Neural cell (in vitro differentiated cells): ENCODE measurements around the gene HOXC5. TPM values are rescaled to one million over a fixed set of nuclear protein-coding genes. Genes with fewer than 3 reads are reported as not detected.

Experiments
- H2AFZ ChIP-seq: fragments of 200-600, 300-800 bp; sonication (generic), shearing (Covaris generic); 2 replicates; pipeline ENCODE4 v1.6.0; 2014; ENCODE audit warnings: low read depth, mild to moderate bottlenecking, antibody characterized with exemption, low read length, moderate library complexity
- H3F3A ChIP-seq: fragments of 200-600 bp; shearing (Covaris generic); 2 replicates; pipeline ENCODE4 v1.6.1; 2016; ENCODE audit warnings: mild to moderate bottlenecking, moderate library complexity, mixed read lengths, antibody characterized with exemption, low read length; ENCODE audit not compliant: insufficient read depth, poor library complexity, severe bottlenecking
- H3K27ac ChIP-seq: fragments of 200-600, 300-800 bp; sonication (generic), shearing (Covaris generic); 2 replicates; pipeline ENCODE4 v1.5.1; 2014; ENCODE audit warnings: mild to moderate bottlenecking, low read length, moderate library complexity
- H3K27me3 ChIP-seq: fragments of 300-800, 200-600 bp; sonication (generic), shearing (Covaris generic); 2 replicates; pipeline ENCODE4 v1.6.0; 2014; ENCODE audit warnings: mild to moderate bottlenecking, low read depth, low read length, moderate library complexity; ENCODE audit not compliant: insufficient read depth
- H3K36me3 ChIP-seq: fragments of 300-800, 200-600 bp; sonication (generic), shearing (Covaris generic); 2 replicates; pipeline ENCODE4 v1.5.1; 2014; ENCODE audit warnings: mild to moderate bottlenecking, antibody characterized with exemption, low read length, moderate library complexity; ENCODE audit not compliant: insufficient read depth
- H3K4me2 ChIP-seq: fragments of 300-800, 200-600 bp; sonication (generic), shearing (Covaris generic); 2 replicates; pipeline ENCODE4 v1.6.0; 2014; ENCODE audit warnings: mild to moderate bottlenecking, low read length
- H3K4me3 ChIP-seq: fragments of 300-800, 200-600 bp; sonication (generic), shearing (Covaris generic); 2 replicates; pipeline ENCODE4 v1.5.1; 2014; ENCODE audit warnings: mild to moderate bottlenecking, low read length, moderate library complexity
- H3K79me2 ChIP-seq: fragments of 200-600 bp; shearing (Covaris generic); replicated peaks from 2 replicates; pipeline ENCODE4 v1.6.0; 2014; ENCODE audit warnings: mild to moderate bottlenecking, low read length, moderate library complexity; ENCODE audit not compliant: insufficient read depth
- H3K9ac ChIP-seq: fragments of 300-800, 200-600 bp; sonication (generic), shearing (Covaris generic); 2 replicates; pipeline ENCODE4 v1.6.1; 2016; ENCODE audit warnings: mild to moderate bottlenecking, low read length, mixed read lengths
- H3K9me2 ChIP-seq: fragments of 200-600 bp; shearing (Covaris generic); 2 replicates; pipeline ENCODE4 v1.6.1; 2016; ENCODE audit warnings: mild to moderate bottlenecking, low read length, mixed read lengths; ENCODE audit not compliant: insufficient read depth
- H3K9me3 ChIP-seq: fragments of 200-600, 300-800 bp; sonication (generic), shearing (Covaris generic); 2 replicates; pipeline ENCODE4 v1.6.1; 2016; ENCODE audit warnings: mild to moderate bottlenecking, mixed run types, low read length, moderate library complexity, mixed read lengths
- H4K20me1 ChIP-seq: fragments of 200-600 bp; shearing (Covaris generic); 2 replicates; pipeline ENCODE4 v1.6.1; 2016; ENCODE audit warnings: mild to moderate bottlenecking, mixed run types; ENCODE audit not compliant: insufficient read depth
- CTCF ChIP-seq: fragments of 450-650 bp; IDR thresholded peaks from 2 replicates; pipeline ENCODE4 v1.5.1; 2014; ENCODE audit warnings: antibody characterized with exemption, mild to moderate bottlenecking, moderate library complexity; ENCODE audit not compliant: poor library complexity, severe bottlenecking
- EP300 ChIP-seq: fragments of 450-650 bp; conservative IDR thresholded peaks from 2 replicates; pipeline ENCODE4 v1.6.1; 2014; ENCODE audit warnings: antibody characterized with exemption, mild to moderate bottlenecking, moderate library complexity; ENCODE audit not compliant: poor library complexity, severe bottlenecking
- EZH2 ChIP-seq: fragments of 200-600, 300-800 bp; shearing (Covaris generic), sonication (generic); IDR thresholded peaks from 2 replicates; pipeline ENCODE4 v1.6.1; 2014; ENCODE audit warnings: antibody characterized with exemption, low read length, borderline replicate concordance, mild to moderate bottlenecking; ENCODE audit not compliant: insufficient read depth, poor library complexity, severe bottlenecking
- MXI1 ChIP-seq: fragments of 450-650 bp; conservative IDR thresholded peaks from 2 replicates; pipeline ENCODE4 v1.6.1; 2014; ENCODE audit warnings: antibody characterized with exemption, mild to moderate bottlenecking; ENCODE audit not compliant: poor library complexity, severe bottlenecking
- POLR2AphosphoS5 ChIP-seq: IDR thresholded peaks from 2 replicates; pipeline ENCODE4 v1.6.1; 2012
- RAD21 ChIP-seq: fragments of 450-650 bp; conservative IDR thresholded peaks from 2 replicates; pipeline ENCODE4 v1.6.1; 2014; ENCODE audit warnings: antibody characterized with exemption, mild to moderate bottlenecking, moderate library complexity
- REST ChIP-seq: IDR thresholded peaks from 2 replicates; pipeline ENCODE4 v1.6.1; 2012; ENCODE audit warnings: borderline replicate concordance
- SMC3 ChIP-seq: fragments of 450-650 bp; conservative IDR thresholded peaks from 2 replicates; pipeline ENCODE4 v1.6.1; 2014; ENCODE audit warnings: antibody characterized with exemption, mild to moderate bottlenecking, moderate library complexity; ENCODE audit not compliant: poor library complexity
- TAF1 ChIP-seq: IDR thresholded peaks from 2 replicates; pipeline ENCODE4 v1.6.1; 2012; ENCODE audit warnings: low read depth
- polyA plus RNA-seq: library from polyadenylated mRNA; depleted of rRNA; stranded (reverse); fragments of >200 nt; gene quantifications from 2 replicates; pipeline ENCODE4 v1.2.3, GENCODE V29; 2014

The HOXC5 gene
- polyA plus RNA-seq, 1 donor from 2014 or later, result not detected

GRCh38 chr12:53997204-53998109, 35.4 kb upstream of the HOXC5 start:
- no peak for TF ChIP-seq POLR2AphosphoS5
- TF ChIP-seq EZH2, result peak; percentile 30
- no peak for TF ChIP-seq MXI1
- H3K36me3 ChIP-seq, result no peaks in the 10 kb centered on the region
- H2AFZ ChIP-seq, result no peak overlapping the region
- peaks cover 100% of the 10 kb centered on the region for H3K27me3 ChIP-seq
- no peak overlapping the region for H3K4me3 ChIP-seq
- no peaks in the 10 kb centered on the region for H3F3A ChIP-seq
- no peak overlapping the region for H3K9ac ChIP-seq
- no peak overlapping the region for H3K4me2 ChIP-seq
- H3K9me3 ChIP-seq, result no peaks in the 10 kb centered on the region
- H3K9me2 ChIP-seq, result no peaks in the 10 kb centered on the region
- H3K79me2 ChIP-seq, result no peaks in the 10 kb centered on the region
- H3K27ac ChIP-seq, result no peak overlapping the region
- no peaks in the 10 kb centered on the region for H4K20me1 ChIP-seq

- no peaks in the 10 kb centered on the region for H4K20me1 ChIP-seq
- no peak overlapping the region for H3K4me3 ChIP-seq
- H3K27ac ChIP-seq, result no peak overlapping the region
Observed at GRCh38 chr12:53998110-53998899, 34.5 kb upstream of the HOXC5 start.

More at GRCh38 chr12:53998110-53998899, 34.5 kb upstream of the HOXC5 start:
- Histone ChIP-seq H2AFZ (no peak overlapping the region), H3K9ac (no peak overlapping the region), H3K4me2 (no peak overlapping the region), H3K36me3 (no peaks in the 10 kb centered on the region), H3K9me2 (no peaks in the 10 kb centered on the region), H3K27me3 (peaks cover 100% of the 10 kb centered on the region), H3F3A (no peaks in the 10 kb centered on the region), H3K9me3 (no peaks in the 10 kb centered on the region), H3K79me2 (no peaks in the 10 kb centered on the region)
- TF ChIP-seq SMC3, result no peak
- TF ChIP-seq TAF1, result no peak
- no peak for TF ChIP-seq REST
- TF ChIP-seq MXI1, result no peak
- no peak for TF ChIP-seq CTCF
- no peak for TF ChIP-seq POLR2AphosphoS5
- TF ChIP-seq EZH2, result no peak
- TF ChIP-seq RAD21, result no peak
- no peak for TF ChIP-seq EP300
